Activated CD4-positive, alpha-beta memory T cell treated with anti-CD3 and anti-CD28 coated beads for 36 hours (primary cell): ENCODE measurements around the gene ADCY2. TPM values are rescaled to one million over a fixed set of nuclear protein-coding genes. Genes with fewer than 3 reads are reported as not detected.
A peak's percentile ranks its signal among the peaks of the same experiment; 100 is the strongest.

Experiments
- CTCF ChIA-PET: fragments of 350-600 bp; sonication (Branson Sonifier 250); formaldehyde crosslinking; loops from one replicate; lab custom pipeline; 2021; ENCODE audit warnings: antibody characterized with exemption, inconsistent platforms; lab: Charles Lee
- POLR2A ChIA-PET: fragments of 350-600 bp; sonication (Branson Sonifier 250); formaldehyde crosslinking; loops from one replicate; lab custom pipeline; 2021; ENCODE audit warnings: antibody characterized with exemption; lab: Charles Lee
- DNase-seq: peaks from one replicate; pipeline ENCODE4 v3.0.0-alpha.2; 2020
- H3K27ac Mint-ChIP-seq: one replicate; pipeline ENCODE4 v1.8.0; 2021; ENCODE audit warnings: mixed read lengths
- H3K27me3 Mint-ChIP-seq: one replicate; pipeline ENCODE4 v1.8.0; 2021; ENCODE audit warnings: mixed read lengths
- H3K36me3 Mint-ChIP-seq: one replicate; pipeline ENCODE4 v1.8.0; 2021; ENCODE audit warnings: mixed read lengths
- H3K4me1 Mint-ChIP-seq: one replicate; pipeline ENCODE4 v1.8.0; 2021; ENCODE audit warnings: low read depth, mixed read lengths
- H3K4me3 Mint-ChIP-seq: one replicate; pipeline ENCODE4 v1.8.0; 2021; ENCODE audit warnings: mild to moderate bottlenecking, mixed read lengths
- H3K9me3 Mint-ChIP-seq: one replicate; pipeline ENCODE4 v1.8.0; 2021; ENCODE audit warnings: mixed read lengths
- intact Hi-C: fragments of 100-400 bp; cut with micrococcal nuclease; formaldehyde crosslinking; loops from one replicate; pipeline ENCODE4 v1.15.1; 2023
- total RNA-seq, 2 experiments: library from RNA; stranded (reverse); gene quantifications; one replicate each; pipeline ENCODE4 v1.2.3, GENCODE V29; 2021

Gene ADCY2
- total RNA-seq, 2 experiments from 2014 or later = not detected

GRCh38 chr5:7877851-7878250 lies 481.9 kb downstream of the ADCY2 start:
- Mint-ChIP-seq H3K36me3 (peaks cover 61% of the 10 kb centered on the region), H3K27me3 (no peaks in the 10 kb centered on the region), H3K27ac (no peak overlapping the region), H3K4me3 (no peak overlapping the region), H3K4me1 (peaks cover 64% of the 10 kb centered on the region), H3K9me3 (no peaks in the 10 kb centered on the region)
- CTCF ChIA-PET = interaction anchor here (1.2 to 2.9 kb wide), 3 partner anchors 8 to 20 kb away, joined by 4 to 19 read pairs (median 5); no protein-coding TSS in a partner anchor
- POLR2A ChIA-PET = interaction anchor here (0.9 to 1.8 kb wide), 3 partner anchors 8 to 18 kb away, joined by 4 to 5 read pairs (median 5); partner anchors contain the start of genes FASTKD3 and MTRR
- intact Hi-C loops = loop anchor here (1.0 to 10.0 kb wide), 5 partner anchors 9 to 1383 kb away; partner anchors contain the start of genes FASTKD3 and MTRR
- DNase-seq = no peak

DNA sequence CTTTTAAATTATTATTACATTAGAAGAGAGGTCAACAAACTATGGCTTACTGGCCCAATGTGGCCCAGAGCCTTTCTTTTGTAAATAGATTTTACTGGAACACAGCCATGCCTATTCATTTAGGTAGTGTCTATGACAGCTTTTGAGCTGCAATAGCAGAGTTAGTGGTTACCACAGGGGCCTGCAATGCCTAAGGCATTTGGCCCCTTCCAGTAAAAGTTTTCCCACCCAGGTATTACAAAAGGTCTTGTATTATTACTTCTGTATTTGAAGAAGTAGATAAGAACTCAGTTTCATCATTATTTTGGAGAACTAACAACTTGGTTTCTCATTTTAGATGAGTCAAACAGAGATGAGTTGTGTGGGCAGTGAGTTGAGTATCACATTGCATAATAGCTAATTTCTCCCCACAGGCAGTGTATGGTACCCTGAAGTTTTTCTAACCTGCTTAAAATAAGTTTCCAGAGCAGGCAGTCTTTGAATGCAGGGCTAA lies 482.5 kb downstream of the ADCY2 start:
- Mint-ChIP-seq H3K36me3 (peaks cover 65% of the 10 kb centered on the region), H3K27ac (no peak overlapping the region), H3K9me3 (no peaks in the 10 kb centered on the region), H3K4me3 (no peak overlapping the region), H3K4me1 (peaks cover 59% of the 10 kb centered on the region), H3K27me3 (no peaks in the 10 kb centered on the region)
- DNase-seq = peak; percentile 33
- ChIA-PET POLR2A (interaction anchor here (0.9 to 1.8 kb wide), 4 partner anchors 9 to 18 kb away, joined by 3 to 5 read pairs (median 4); partner anchors contain the start of genes FASTKD3 and MTRR), CTCF (interaction anchor here (1.2 to 2.9 kb wide), 2 partner anchors 8 kb away, joined by 4 to 19 read pairs; no protein-coding TSS in a partner anchor)
- intact Hi-C loops = loop anchor here (1.0 to 10.0 kb wide), 5 partner anchors 9 to 1384 kb away; partner anchors contain the start of genes FASTKD3 and MTRR
